HCT116 (cell line): Measurements from ENCODE around the gene RAB3C.

Experiments
- EZH2 ChIP-seq: fragments of 200-600 bp; sonication (generic); IDR thresholded peaks from 2 replicates; pipeline ENCODE4 v1.6.1; 2017; ENCODE audit warnings: antibody characterized with exemption, mixed run types
- MAX ChIP-seq: IDR thresholded peaks from 2 replicates; pipeline ENCODE4 v1.6.1; 2012
- TF ChIP-seq, protein P1 (sequence below): IDR thresholded peaks from 2 replicates; pipeline ENCODE4 v1.6.1; 2012; ENCODE audit warnings: low read depth
- TF ChIP-seq, protein P2 (sequence below), 3 experiments: fragments of 200-600 bp in 1 of 3; sonication (generic) in 1 of 3; IDR thresholded peaks in 2 of 3; conservative IDR thresholded peaks in 1 of 3; 2 replicates each; pipeline ENCODE4 v1.5.1; 2012 to 2017; ENCODE audit warnings: low read depth in 2 of 3, low read length in 2 of 3, antibody characterized with exemption in 1 of 3, borderline replicate concordance in 1 of 3, control low read depth in 1 of 3, mild to moderate bottlenecking in 1 of 3, mixed read lengths in 1 of 3, mixed run types in 1 of 3, moderate library complexity in 1 of 3; ENCODE audit not compliant: insufficient read depth in 1 of 3

DNA sequence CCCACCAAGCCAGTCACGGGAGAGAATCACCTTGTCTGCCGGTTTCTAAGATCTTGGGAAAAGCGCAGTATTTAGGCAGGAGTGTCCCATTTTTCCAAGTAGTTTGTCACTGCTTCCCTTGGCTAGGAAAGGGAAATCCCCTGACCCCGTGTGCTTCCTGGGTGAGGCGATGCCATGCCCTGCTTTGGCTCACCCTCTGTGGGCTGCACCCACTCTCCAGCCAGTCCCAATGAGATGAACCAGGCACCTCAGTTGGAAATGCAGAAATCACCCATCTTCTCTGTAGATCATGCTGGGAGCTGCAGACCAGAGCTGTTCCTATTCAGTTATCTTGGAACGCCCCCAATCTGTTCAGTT, 116.9 kb downstream of the RAB3C start:
- TF ChIP-seq, protein P1, sequence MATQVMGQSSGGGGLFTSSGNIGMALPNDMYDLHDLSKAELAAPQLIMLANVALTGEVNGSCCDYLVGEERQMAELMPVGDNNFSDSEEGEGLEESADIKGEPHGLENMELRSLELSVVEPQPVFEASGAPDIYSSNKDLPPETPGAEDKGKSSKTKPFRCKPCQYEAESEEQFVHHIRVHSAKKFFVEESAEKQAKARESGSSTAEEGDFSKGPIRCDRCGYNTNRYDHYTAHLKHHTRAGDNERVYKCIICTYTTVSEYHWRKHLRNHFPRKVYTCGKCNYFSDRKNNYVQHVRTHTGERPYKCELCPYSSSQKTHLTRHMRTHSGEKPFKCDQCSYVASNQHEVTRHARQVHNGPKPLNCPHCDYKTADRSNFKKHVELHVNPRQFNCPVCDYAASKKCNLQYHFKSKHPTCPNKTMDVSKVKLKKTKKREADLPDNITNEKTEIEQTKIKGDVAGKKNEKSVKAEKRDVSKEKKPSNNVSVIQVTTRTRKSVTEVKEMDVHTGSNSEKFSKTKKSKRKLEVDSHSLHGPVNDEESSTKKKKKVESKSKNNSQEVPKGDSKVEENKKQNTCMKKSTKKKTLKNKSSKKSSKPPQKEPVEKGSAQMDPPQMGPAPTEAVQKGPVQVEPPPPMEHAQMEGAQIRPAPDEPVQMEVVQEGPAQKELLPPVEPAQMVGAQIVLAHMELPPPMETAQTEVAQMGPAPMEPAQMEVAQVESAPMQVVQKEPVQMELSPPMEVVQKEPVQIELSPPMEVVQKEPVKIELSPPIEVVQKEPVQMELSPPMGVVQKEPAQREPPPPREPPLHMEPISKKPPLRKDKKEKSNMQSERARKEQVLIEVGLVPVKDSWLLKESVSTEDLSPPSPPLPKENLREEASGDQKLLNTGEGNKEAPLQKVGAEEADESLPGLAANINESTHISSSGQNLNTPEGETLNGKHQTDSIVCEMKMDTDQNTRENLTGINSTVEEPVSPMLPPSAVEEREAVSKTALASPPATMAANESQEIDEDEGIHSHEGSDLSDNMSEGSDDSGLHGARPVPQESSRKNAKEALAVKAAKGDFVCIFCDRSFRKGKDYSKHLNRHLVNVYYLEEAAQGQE: no peak
- TF ChIP-seq, protein P2, sequence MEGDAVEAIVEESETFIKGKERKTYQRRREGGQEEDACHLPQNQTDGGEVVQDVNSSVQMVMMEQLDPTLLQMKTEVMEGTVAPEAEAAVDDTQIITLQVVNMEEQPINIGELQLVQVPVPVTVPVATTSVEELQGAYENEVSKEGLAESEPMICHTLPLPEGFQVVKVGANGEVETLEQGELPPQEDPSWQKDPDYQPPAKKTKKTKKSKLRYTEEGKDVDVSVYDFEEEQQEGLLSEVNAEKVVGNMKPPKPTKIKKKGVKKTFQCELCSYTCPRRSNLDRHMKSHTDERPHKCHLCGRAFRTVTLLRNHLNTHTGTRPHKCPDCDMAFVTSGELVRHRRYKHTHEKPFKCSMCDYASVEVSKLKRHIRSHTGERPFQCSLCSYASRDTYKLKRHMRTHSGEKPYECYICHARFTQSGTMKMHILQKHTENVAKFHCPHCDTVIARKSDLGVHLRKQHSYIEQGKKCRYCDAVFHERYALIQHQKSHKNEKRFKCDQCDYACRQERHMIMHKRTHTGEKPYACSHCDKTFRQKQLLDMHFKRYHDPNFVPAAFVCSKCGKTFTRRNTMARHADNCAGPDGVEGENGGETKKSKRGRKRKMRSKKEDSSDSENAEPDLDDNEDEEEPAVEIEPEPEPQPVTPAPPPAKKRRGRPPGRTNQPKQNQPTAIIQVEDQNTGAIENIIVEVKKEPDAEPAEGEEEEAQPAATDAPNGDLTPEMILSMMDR (IDR thresholded peaks at IDR 0.05 in 2 of 3, conservative IDR thresholded peaks at IDR 0.05 in 1 of 3; ENCODE audit: borderline replicate concordance in 1 of 3, insufficient read depth in 1 of 3, low read depth in 2 of 3, low read length in 2 of 3): no peak
- TF ChIP-seq MAX (no peak), EZH2 (no peak)
